ENCODE data around the gene MAP1A. TPM values are rescaled to one million over a fixed set of nuclear protein-coding genes. Genes with fewer than 3 reads are reported as not detected.

Gene MAP1A
- total RNA-seq, 1 experiment from 2014 or later, result 1.9 TPM

DNA sequence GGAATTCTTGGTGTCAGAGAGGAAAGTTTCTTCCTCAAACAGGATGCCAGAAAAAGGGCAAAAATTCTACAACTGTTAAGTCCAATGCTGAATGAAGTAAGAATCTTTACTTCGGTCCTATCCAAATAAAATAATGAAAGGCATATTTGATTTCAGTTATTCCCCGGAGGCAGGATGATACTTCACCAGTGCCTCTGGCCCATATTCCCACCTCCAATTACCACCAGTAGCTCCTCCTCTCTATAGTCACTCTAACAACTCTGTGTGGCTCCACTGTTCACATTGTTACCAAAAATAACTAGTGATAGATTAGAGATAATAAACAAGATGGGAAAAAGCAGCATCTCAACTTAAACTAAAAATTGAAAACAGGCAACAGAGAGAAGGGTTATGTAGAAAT, 20.7 kb downstream of the MAP1A start:
- H3K36me3 ChIP-seq (ENCODE audit: control insufficient read depth in 1 of 2, insufficient read depth in 2 of 2, low read length in 2 of 2), result peaks cover 2 to 5% of the 10 kb centered on the region in 2 experiments; a peak in 2 of 4 replicates
- H3K27ac ChIP-seq (ENCODE audit: low read depth, low read length), result no peak overlapping the region
- TF ChIP-seq REST (IDR thresholded peaks at IDR 0.05; ENCODE audit: low read depth) (no peak), ZFX (IDR thresholded peaks at IDR 0.05) (no peak), YY1 (IDR thresholded peaks at IDR 0.05; ENCODE audit: extremely low read depth, insufficient replicate concordance, low read depth, low read length) (no peak), CTCF (IDR thresholded peaks at IDR 0.05 in 2 of 3, conservative IDR thresholded peaks at IDR 0.05 in 1 of 3; ENCODE audit: borderline replicate concordance in 1 of 3, insufficient read depth in 1 of 3, low read depth in 2 of 3, low read length in 2 of 3) (no peak), FOSL1 (IDR thresholded peaks at IDR 0.05; ENCODE audit: low read depth) (no peak), POLR2AphosphoS5 (IDR thresholded peaks at IDR 0.05; ENCODE audit: low read depth, low read length) (no peak), ATF3 (IDR thresholded peaks at IDR 0.05) (no peak), CEBPB (IDR thresholded peaks at IDR 0.05; ENCODE audit: low read depth) (no peak), TCF7L2 (IDR thresholded peaks at IDR 0.05; ENCODE audit: borderline replicate concordance, extremely low read depth, insufficient read depth, insufficient read length) (no peak), POLR2A (IDR thresholded peaks at IDR 0.05; ENCODE audit: borderline replicate concordance, extremely low read depth, insufficient read depth, insufficient read length) (no peak), EZH2phosphoT487 (IDR thresholded peaks at IDR 0.05; ENCODE audit: borderline replicate concordance) (no peak), ELF1 (IDR thresholded peaks at IDR 0.05; ENCODE audit: borderline replicate concordance, low read depth) (no peak), SP1 (IDR thresholded peaks at IDR 0.05; ENCODE audit: low read depth) (no peak), SRF (IDR thresholded peaks at IDR 0.05; ENCODE audit: low read depth) (no peak), EGR1 (IDR thresholded peaks at IDR 0.05; ENCODE audit: low read depth) (no peak), RAD21 (IDR thresholded peaks at IDR 0.05; ENCODE audit: low read depth) (no peak), ZNF274 (IDR thresholded peaks at IDR 0.05; ENCODE audit: low read depth, low read length) (no peak), JUND (IDR thresholded peaks at IDR 0.05) (no peak)
- TF ChIP-seq, protein P1, sequence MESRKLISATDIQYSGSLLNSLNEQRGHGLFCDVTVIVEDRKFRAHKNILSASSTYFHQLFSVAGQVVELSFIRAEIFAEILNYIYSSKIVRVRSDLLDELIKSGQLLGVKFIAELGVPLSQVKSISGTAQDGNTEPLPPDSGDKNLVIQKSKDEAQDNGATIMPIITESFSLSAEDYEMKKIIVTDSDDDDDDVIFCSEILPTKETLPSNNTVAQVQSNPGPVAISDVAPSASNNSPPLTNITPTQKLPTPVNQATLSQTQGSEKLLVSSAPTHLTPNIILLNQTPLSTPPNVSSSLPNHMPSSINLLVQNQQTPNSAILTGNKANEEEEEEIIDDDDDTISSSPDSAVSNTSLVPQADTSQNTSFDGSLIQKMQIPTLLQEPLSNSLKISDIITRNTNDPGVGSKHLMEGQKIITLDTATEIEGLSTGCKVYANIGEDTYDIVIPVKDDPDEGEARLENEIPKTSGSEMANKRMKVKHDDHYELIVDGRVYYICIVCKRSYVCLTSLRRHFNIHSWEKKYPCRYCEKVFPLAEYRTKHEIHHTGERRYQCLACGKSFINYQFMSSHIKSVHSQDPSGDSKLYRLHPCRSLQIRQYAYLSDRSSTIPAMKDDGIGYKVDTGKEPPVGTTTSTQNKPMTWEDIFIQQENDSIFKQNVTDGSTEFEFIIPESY (IDR thresholded peaks at IDR 0.05; ENCODE audit: extremely low read depth, insufficient replicate concordance, low read length), result no peak
- TF ChIP-seq, protein P2, sequence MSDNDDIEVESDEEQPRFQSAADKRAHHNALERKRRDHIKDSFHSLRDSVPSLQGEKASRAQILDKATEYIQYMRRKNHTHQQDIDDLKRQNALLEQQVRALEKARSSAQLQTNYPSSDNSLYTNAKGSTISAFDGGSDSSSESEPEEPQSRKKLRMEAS (IDR thresholded peaks at IDR 0.05), result no peak
- no peaks in the 10 kb centered on the region for H3K79me2 ChIP-seq (ENCODE audit: insufficient read depth, low read length)
- POLR2A ChIA-PET, result no interaction called here
- H3K9ac ChIP-seq (ENCODE audit: low read length), result no peak overlapping the region
- DNase-seq (ENCODE audit: low read depth, low spot score) (no peak), ATAC-seq (no peak)
- RAD21 ChIA-PET (ENCODE audit: low non-redundant PET in 1 of 2, low total read pairs in 2 of 2, uncharacterized antibody in 2 of 2, unreplicated experiment in 2 of 2), result no interaction called here
- no peaks in the 10 kb centered on the region for H4K20me1 ChIP-seq (ENCODE audit: insufficient read depth)
- H3K9me3 ChIP-seq (ENCODE audit: control insufficient read depth in 1 of 2, insufficient read depth in 1 of 2, low read depth in 1 of 2, low read length in 2 of 2), result no peaks in the 10 kb centered on the region
- H3K9me2 ChIP-seq (ENCODE audit: insufficient read depth), result no peaks in the 10 kb centered on the region
- no peaks in the 10 kb centered on the region for H3K27me3 ChIP-seq (ENCODE audit: insufficient read depth, low read length)
- intact Hi-C loops (cut with micrococcal nuclease), result no loop called here
- CTCF ChIA-PET, result no interaction called here
- no peak overlapping the region for H3K4me3 ChIP-seq (replicated peaks in 1 of 2; ENCODE audit: low read depth in 1 of 2, low read length in 2 of 2)
- BruUV-seq (replicated peaks), result no TSS peak
- H2AFZ ChIP-seq (ENCODE audit: low read depth, low read length, poor library complexity, severe bottlenecking), result no peak overlapping the region
- no peak overlapping the region for H3K4me2 ChIP-seq (ENCODE audit: low read length)
- H3K4me1 ChIP-seq (ENCODE audit: control insufficient read depth in 1 of 2, insufficient read depth in 2 of 2, low read length in 2 of 2), result no peaks in the 10 kb centered on the region
